SJCRH30 (cell line): ENCODE data around the gene CMKLR1. TPM values are rescaled to one million over a fixed set of nuclear protein-coding genes. Genes with fewer than 3 reads are reported as not detected.

Experiments used
- DNase-seq, 2 experiments: peaks; one replicate each; pipeline ENCODE4 v3.0.0-alpha.2; 2015 to 2020
- H3K27ac ChIP-seq: fragments of 250-450 bp; sonication (Bioruptor Pico); 2 replicates; pipeline ENCODE4 v1.5.1; 2020; ENCODE audit warnings: mild to moderate bottlenecking, moderate library complexity
- H3K27me3 ChIP-seq: fragments of 250-450 bp; sonication (Bioruptor Pico); 2 replicates; pipeline ENCODE4 v1.5.1; 2020; ENCODE audit warnings: mild to moderate bottlenecking, moderate library complexity
- H3K36me3 ChIP-seq: fragments of 250-450 bp; sonication (Bioruptor Pico); 2 replicates; pipeline ENCODE4 v1.5.1; 2020; ENCODE audit warnings: mild to moderate bottlenecking, moderate library complexity
- H3K4me1 ChIP-seq: fragments of 250-450 bp; sonication (Bioruptor Pico); 2 replicates; pipeline ENCODE4 v1.5.1; 2020; ENCODE audit warnings: mild to moderate bottlenecking, moderate library complexity
- H3K4me3 ChIP-seq: fragments of 250-450 bp; sonication (Bioruptor Pico); 2 replicates; pipeline ENCODE4 v1.5.1; 2020; ENCODE audit warnings: mild to moderate bottlenecking, moderate library complexity
- H3K9me3 ChIP-seq: fragments of 250-450 bp; sonication (Bioruptor Pico); replicated peaks from 2 replicates; pipeline ENCODE4 v1.5.1; 2020; ENCODE audit warnings: mild to moderate bottlenecking, moderate library complexity
- total RNA-seq: library from RNA; depleted of rRNA; stranded (reverse); fragments of >200 nt; shearing (Covaris generic); gene quantifications from 2 replicates; pipeline ENCODE4 v1.2.3, GENCODE V29; 2014

Gene CMKLR1
- total RNA-seq, 1 experiment from 2014 or later, result 0.04 TPM

GRCh38 chr12:108267450-108267849 is 71.7 kb downstream of the CMKLR1 start:
- Histone ChIP-seq H3K4me3 (no peak overlapping the region), H3K27ac (no peak overlapping the region), H3K27me3 (no peaks in the 10 kb centered on the region), H3K4me1 (no peaks in the 10 kb centered on the region), H3K36me3 (no peaks in the 10 kb centered on the region), H3K9me3 (no peaks in the 10 kb centered on the region)
- DNase-seq, result no peak

GRCh38 chr12:108266131-108266530 is 73.0 kb downstream of the CMKLR1 start:
- no peaks in the 10 kb centered on the region for H3K36me3 ChIP-seq
- no peak overlapping the region for H3K4me3 ChIP-seq
- H3K9me3 ChIP-seq, result no peaks in the 10 kb centered on the region
- no peak for DNase-seq
- no peaks in the 10 kb centered on the region for H3K4me1 ChIP-seq
- no peak overlapping the region for H3K27ac ChIP-seq
- H3K27me3 ChIP-seq, result no peaks in the 10 kb centered on the region

- Histone ChIP-seq H3K4me1 (no peaks in the 10 kb centered on the region), H3K27me3 (no peaks in the 10 kb centered on the region), H3K36me3 (no peaks in the 10 kb centered on the region), H3K9me3 (no peaks in the 10 kb centered on the region), H3K27ac (no peak overlapping the region), H3K4me3 (no peak overlapping the region)
- no peak for DNase-seq
Observed at GRCh38 chr12:108265505-108265904, 73.6 kb downstream of the CMKLR1 start.

- no peak for DNase-seq
- no peaks in the 10 kb centered on the region for H3K9me3 ChIP-seq
- no peaks in the 10 kb centered on the region for H3K4me1 ChIP-seq
- no peak overlapping the region for H3K4me3 ChIP-seq
- no peak overlapping the region for H3K27ac ChIP-seq
- no peaks in the 10 kb centered on the region for H3K36me3 ChIP-seq
- H3K27me3 ChIP-seq, result no peaks in the 10 kb centered on the region
Observed at GRCh38 chr12:108260969-108261368, 78.1 kb downstream of the CMKLR1 start.

GRCh38 chr12:108260039-108260438 is 79.1 kb downstream of the CMKLR1 start:
- Histone ChIP-seq H3K36me3 (no peaks in the 10 kb centered on the region), H3K9me3 (no peaks in the 10 kb centered on the region), H3K4me1 (no peaks in the 10 kb centered on the region), H3K27ac (no peak overlapping the region), H3K27me3 (no peaks in the 10 kb centered on the region), H3K4me3 (no peak overlapping the region)
- DNase-seq, result no peak

GRCh38 chr12:108257610-108258106 is 81.5 kb downstream of the CMKLR1 start:
- no peaks in the 10 kb centered on the region for H3K36me3 ChIP-seq
- H3K4me1 ChIP-seq, result no peaks in the 10 kb centered on the region
- DNase-seq, result no peak
- no peaks in the 10 kb centered on the region for H3K27me3 ChIP-seq
- H3K9me3 ChIP-seq, result no peaks in the 10 kb centered on the region
- H3K4me3 ChIP-seq, result no peak overlapping the region
- no peak overlapping the region for H3K27ac ChIP-seq

GRCh38 chr12:108257004-108257403 is 82.1 kb downstream of the CMKLR1 start:
- no peak overlapping the region for H3K27ac ChIP-seq
- no peak for DNase-seq
- H3K9me3 ChIP-seq, result no peaks in the 10 kb centered on the region
- no peak overlapping the region for H3K4me3 ChIP-seq
- H3K4me1 ChIP-seq, result no peaks in the 10 kb centered on the region
- no peaks in the 10 kb centered on the region for H3K27me3 ChIP-seq
- H3K36me3 ChIP-seq, result no peaks in the 10 kb centered on the region

GRCh38 chr12:108255252-108255602 is 83.9 kb downstream of the CMKLR1 start:
- Histone ChIP-seq H3K27ac (no peak overlapping the region), H3K36me3 (no peaks in the 10 kb centered on the region), H3K27me3 (no peaks in the 10 kb centered on the region), H3K4me1 (no peaks in the 10 kb centered on the region), H3K4me3 (no peak overlapping the region), H3K9me3 (no peaks in the 10 kb centered on the region)
- DNase-seq, result no peak

- Histone ChIP-seq H3K4me1 (no peaks in the 10 kb centered on the region), H3K27ac (no peak overlapping the region), H3K36me3 (no peaks in the 10 kb centered on the region), H3K4me3 (no peak overlapping the region), H3K9me3 (no peaks in the 10 kb centered on the region), H3K27me3 (no peaks in the 10 kb centered on the region)
- no peak for DNase-seq
Observed at GRCh38 chr12:108254517-108255251, 84.4 kb downstream of the CMKLR1 start.

- Histone ChIP-seq H3K27ac (no peak overlapping the region), H3K4me3 (no peak overlapping the region), H3K4me1 (no peaks in the 10 kb centered on the region), H3K36me3 (no peaks in the 10 kb centered on the region), H3K9me3 (no peaks in the 10 kb centered on the region), H3K27me3 (no peaks in the 10 kb centered on the region)
- DNase-seq, result no peak
Observed at GRCh38 chr12:108254030-108254429, 85.1 kb downstream of the CMKLR1 start.

- no peaks in the 10 kb centered on the region for H3K4me1 ChIP-seq
- no peak overlapping the region for H3K27ac ChIP-seq
- H3K27me3 ChIP-seq, result no peaks in the 10 kb centered on the region
Observed at GRCh38 chr12:108253540-108253939, 85.6 kb downstream of the CMKLR1 start.

GRCh38 chr12:108252523-108252922 is 86.6 kb downstream of the CMKLR1 start:
- Histone ChIP-seq H3K27me3 (no peaks in the 10 kb centered on the region), H3K36me3 (no peaks in the 10 kb centered on the region), H3K9me3 (no peaks in the 10 kb centered on the region), H3K4me1 (no peaks in the 10 kb centered on the region), H3K4me3 (no peak overlapping the region), H3K27ac (no peak overlapping the region)
- no peak for DNase-seq

More at GRCh38 chr12:108253540-108253939, 85.6 kb downstream of the CMKLR1 start:
- no peaks in the 10 kb centered on the region for H3K36me3 ChIP-seq
- H3K9me3 ChIP-seq, result no peaks in the 10 kb centered on the region
- no peak for DNase-seq
- no peak overlapping the region for H3K4me3 ChIP-seq

GRCh38 chr12:108248011-108248410 is 91.1 kb downstream of the CMKLR1 start:
- Histone ChIP-seq H3K27ac (no peak overlapping the region), H3K9me3 (no peaks in the 10 kb centered on the region), H3K27me3 (no peaks in the 10 kb centered on the region), H3K36me3 (no peaks in the 10 kb centered on the region), H3K4me1 (no peaks in the 10 kb centered on the region), H3K4me3 (no peak overlapping the region)
- DNase-seq, result no peak

GRCh38 chr12:108247130-108247529 is 92.0 kb downstream of the CMKLR1 start:
- Histone ChIP-seq H3K36me3 (no peaks in the 10 kb centered on the region), H3K4me1 (no peaks in the 10 kb centered on the region), H3K4me3 (no peak overlapping the region), H3K27me3 (no peaks in the 10 kb centered on the region), H3K27ac (no peak overlapping the region), H3K9me3 (no peaks in the 10 kb centered on the region)
- DNase-seq, result no peak

GRCh38 chr12:108241986-108242703 is 97.0 kb downstream of the CMKLR1 start:
- DNase-seq, result peak in 1 of 2 experiments; percentile 2

More at GRCh38 chr12:108241986-108242703, 97.0 kb downstream of the CMKLR1 start:
- no peaks in the 10 kb centered on the region for H3K27me3 ChIP-seq
- no peak overlapping the region for H3K4me3 ChIP-seq
- no peaks in the 10 kb centered on the region for H3K9me3 ChIP-seq
- H3K27ac ChIP-seq, result no peak overlapping the region
- no peaks in the 10 kb centered on the region for H3K36me3 ChIP-seq
- no peaks in the 10 kb centered on the region for H3K4me1 ChIP-seq
